ENCODE results near the gene CEP76. TPM values are rescaled to one million over a fixed set of nuclear protein-coding genes. Genes with fewer than 3 reads are reported as not detected.

CEP76 gene, protein sequence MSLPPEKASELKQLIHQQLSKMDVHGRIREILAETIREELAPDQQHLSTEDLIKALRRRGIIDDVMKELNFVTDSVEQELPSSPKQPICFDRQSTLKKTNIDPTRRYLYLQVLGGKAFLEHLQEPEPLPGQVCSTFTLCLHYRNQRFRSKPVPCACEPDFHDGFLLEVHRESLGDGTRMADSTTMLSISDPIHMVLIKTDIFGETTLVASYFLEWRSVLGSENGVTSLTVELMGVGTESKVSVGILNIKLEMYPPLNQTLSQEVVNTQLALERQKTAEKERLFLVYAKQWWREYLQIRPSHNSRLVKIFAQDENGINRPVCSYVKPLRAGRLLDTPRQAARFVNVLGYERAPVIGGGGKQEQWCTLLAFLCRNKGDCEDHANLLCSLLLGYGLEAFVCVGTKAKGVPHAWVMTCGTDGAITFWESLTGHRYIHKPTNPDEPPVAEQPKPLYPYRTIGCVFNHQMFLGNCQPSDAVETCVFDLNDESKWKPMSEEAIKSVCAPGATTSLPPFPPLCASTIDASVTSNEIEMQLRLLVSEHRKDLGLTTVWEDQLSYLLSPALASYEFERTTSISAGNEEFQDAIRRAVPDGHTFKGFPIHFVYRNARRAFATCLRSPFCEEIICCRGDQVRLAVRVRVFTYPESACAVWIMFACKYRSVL
- 20.5 and 22.3 TPM in 2 replicates for total RNA-seq (2021)
- percentile 79 among the genes with signal in this experiment for Bru-seq, nascent RNA
- BruChase-seq, experiment 1, labeled RNA remaining after a 2-hour chase, result percentile 68 among the genes with signal in this experiment
- percentile 68 among the genes with signal in this experiment for BruChase-seq, experiment 2, labeled RNA remaining after a 6-hour chase
- long read RNA-seq, transcript CEP76-201 (12 exons, 2,939 nt), result major isoform, 12 of 37 reads
- long read RNA-seq, partial matches to known transcripts, result 15 of 37 reads
- long read RNA-seq, other reads (novel, unspliced or antisense), result 8 of 37 reads

GRCh38 chr18:12702221-12703095, at the start of gene CEP76, which contains the start of gene PSMG2:
TSS of gene CEP76 (minus strand) at chr18:12702723. CDS start at chr18:12702548, 175 bp downstream.
TSS of gene PSMG2 (plus strand) at chr18:12703042. CDS start at chr18:12703108, 66 bp downstream.
- H3K9me3 ChIP-seq (ENCODE audit: low read depth, low read length, poor library complexity, severe bottlenecking), result no peaks in the 10 kb centered on the region
- TF ChIP-seq, protein P1, sequence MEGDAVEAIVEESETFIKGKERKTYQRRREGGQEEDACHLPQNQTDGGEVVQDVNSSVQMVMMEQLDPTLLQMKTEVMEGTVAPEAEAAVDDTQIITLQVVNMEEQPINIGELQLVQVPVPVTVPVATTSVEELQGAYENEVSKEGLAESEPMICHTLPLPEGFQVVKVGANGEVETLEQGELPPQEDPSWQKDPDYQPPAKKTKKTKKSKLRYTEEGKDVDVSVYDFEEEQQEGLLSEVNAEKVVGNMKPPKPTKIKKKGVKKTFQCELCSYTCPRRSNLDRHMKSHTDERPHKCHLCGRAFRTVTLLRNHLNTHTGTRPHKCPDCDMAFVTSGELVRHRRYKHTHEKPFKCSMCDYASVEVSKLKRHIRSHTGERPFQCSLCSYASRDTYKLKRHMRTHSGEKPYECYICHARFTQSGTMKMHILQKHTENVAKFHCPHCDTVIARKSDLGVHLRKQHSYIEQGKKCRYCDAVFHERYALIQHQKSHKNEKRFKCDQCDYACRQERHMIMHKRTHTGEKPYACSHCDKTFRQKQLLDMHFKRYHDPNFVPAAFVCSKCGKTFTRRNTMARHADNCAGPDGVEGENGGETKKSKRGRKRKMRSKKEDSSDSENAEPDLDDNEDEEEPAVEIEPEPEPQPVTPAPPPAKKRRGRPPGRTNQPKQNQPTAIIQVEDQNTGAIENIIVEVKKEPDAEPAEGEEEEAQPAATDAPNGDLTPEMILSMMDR (conservative IDR thresholded peaks at IDR 0.05; ENCODE audit: low read depth, low read length), result no peak
- no peak for TF ChIP-seq EZH2 (IDR thresholded peaks at IDR 0.05; ENCODE audit: borderline replicate concordance, low read depth, low read length, poor library complexity, severe bottlenecking)
- no peaks in the 10 kb centered on the region for H3K27me3 ChIP-seq (replicated peaks; ENCODE audit: insufficient read depth, low read depth, low read length, poor library complexity)
- peaks cover 21% of the 10 kb centered on the region for H3K4me1 ChIP-seq (ENCODE audit: insufficient read depth, low read length, poor library complexity, severe bottlenecking)
- peak within 1 kb of the TSS; percentile 74 for H3K4me3 ChIP-seq (ENCODE audit: low read depth, low read length, poor library complexity, severe bottlenecking)
- ChIA-PET CTCF (no interaction called here), POLR2A (ENCODE audit: low non-redundant PET) (interaction anchor here (0.5 to 0.7 kb wide), 4 partner anchors 9 to 344 kb away, joined by 3 to 15 read pairs (median 5); no protein-coding TSS in a partner anchor)
- H3K27ac ChIP-seq (ENCODE audit: low read depth, low read length, poor library complexity, severe bottlenecking), result peak within 1 kb of the TSS; percentile 99
- DNase-seq (ENCODE audit: low spot score), result peak; percentile 93
- intact Hi-C loops (cut with micrococcal nuclease; ENCODE audit: unreplicated experiment), result no loop called here
- BruUV-seq (replicated peaks), result no TSS peak
- H3K36me3 ChIP-seq (ENCODE audit: insufficient read depth, low read length, poor library complexity, severe bottlenecking), result peaks cover 36% of the 10 kb centered on the region

- DNase-seq (ENCODE audit: low spot score), result no peak
- Histone ChIP-seq H3K4me1 (ENCODE audit: insufficient read depth, low read length, poor library complexity, severe bottlenecking) (no peaks in the 10 kb centered on the region), H3K4me3 (ENCODE audit: low read depth, low read length, poor library complexity, severe bottlenecking) (no peak overlapping the region), H3K27ac (ENCODE audit: low read depth, low read length, poor library complexity, severe bottlenecking) (no peak overlapping the region), H3K9me3 (ENCODE audit: low read depth, low read length, poor library complexity, severe bottlenecking) (no peaks in the 10 kb centered on the region), H3K36me3 (ENCODE audit: insufficient read depth, low read length, poor library complexity, severe bottlenecking) (no peaks in the 10 kb centered on the region), H3K27me3 (replicated peaks; ENCODE audit: insufficient read depth, low read depth, low read length, poor library complexity) (no peaks in the 10 kb centered on the region)
- BruUV-seq (replicated peaks), result no TSS peak
- intact Hi-C loops (cut with micrococcal nuclease; ENCODE audit: unreplicated experiment), result no loop called here
- CTCF ChIA-PET, result no interaction called here
- POLR2A ChIA-PET (ENCODE audit: low non-redundant PET), result no interaction called here
- TF ChIP-seq, protein P1 (conservative IDR thresholded peaks at IDR 0.05; ENCODE audit: low read depth, low read length), result no peak
- no peak for TF ChIP-seq EZH2 (IDR thresholded peaks at IDR 0.05; ENCODE audit: borderline replicate concordance, low read depth, low read length, poor library complexity, severe bottlenecking)
These were observed 49.4 kb upstream of the CEP76 start for GRCh38 chr18:12751891-12752290.

- ChIA-PET POLR2A (ENCODE audit: low non-redundant PET) (no interaction called here), CTCF (no interaction called here)
- no peaks in the 10 kb centered on the region for H3K4me1 ChIP-seq (ENCODE audit: insufficient read depth, low read length, poor library complexity, severe bottlenecking)
- no peak overlapping the region for H3K4me3 ChIP-seq (ENCODE audit: low read depth, low read length, poor library complexity, severe bottlenecking)
- intact Hi-C loops (cut with micrococcal nuclease; ENCODE audit: unreplicated experiment), result no loop called here
- no TSS peak for BruUV-seq (replicated peaks)
- no peaks in the 10 kb centered on the region for H3K36me3 ChIP-seq (ENCODE audit: insufficient read depth, low read length, poor library complexity, severe bottlenecking)
- no peaks in the 10 kb centered on the region for H3K9me3 ChIP-seq (ENCODE audit: low read depth, low read length, poor library complexity, severe bottlenecking)
- no peak for TF ChIP-seq EZH2 (IDR thresholded peaks at IDR 0.05; ENCODE audit: borderline replicate concordance, low read depth, low read length, poor library complexity, severe bottlenecking)
- TF ChIP-seq, protein P1 (conservative IDR thresholded peaks at IDR 0.05; ENCODE audit: low read depth, low read length), result no peak
- H3K27me3 ChIP-seq (replicated peaks; ENCODE audit: insufficient read depth, low read depth, low read length, poor library complexity), result no peaks in the 10 kb centered on the region
- H3K27ac ChIP-seq (ENCODE audit: low read depth, low read length, poor library complexity, severe bottlenecking), result no peak overlapping the region
- DNase-seq (ENCODE audit: low spot score), result no peak
These were observed 49.0 kb upstream of the CEP76 start for GRCh38 chr18:12751503-12751884.
